CD4-positive, alpha-beta T cell treated with Interleukin-4 for 1 hour (primary cell): Measurements from ENCODE around the gene KLK3.
"Not testable (repeated sequence)": the region's sequence is repeated elsewhere in the genome, so short reads cannot be mapped to it uniquely, and the experiment has no call there.

Experiments used
- DNase-seq, 2 donors: peaks; one replicate each; pipeline ENCODE4 v3.0.0-alpha.2; 2020 to 2022

The KLK3 gene

DNA sequence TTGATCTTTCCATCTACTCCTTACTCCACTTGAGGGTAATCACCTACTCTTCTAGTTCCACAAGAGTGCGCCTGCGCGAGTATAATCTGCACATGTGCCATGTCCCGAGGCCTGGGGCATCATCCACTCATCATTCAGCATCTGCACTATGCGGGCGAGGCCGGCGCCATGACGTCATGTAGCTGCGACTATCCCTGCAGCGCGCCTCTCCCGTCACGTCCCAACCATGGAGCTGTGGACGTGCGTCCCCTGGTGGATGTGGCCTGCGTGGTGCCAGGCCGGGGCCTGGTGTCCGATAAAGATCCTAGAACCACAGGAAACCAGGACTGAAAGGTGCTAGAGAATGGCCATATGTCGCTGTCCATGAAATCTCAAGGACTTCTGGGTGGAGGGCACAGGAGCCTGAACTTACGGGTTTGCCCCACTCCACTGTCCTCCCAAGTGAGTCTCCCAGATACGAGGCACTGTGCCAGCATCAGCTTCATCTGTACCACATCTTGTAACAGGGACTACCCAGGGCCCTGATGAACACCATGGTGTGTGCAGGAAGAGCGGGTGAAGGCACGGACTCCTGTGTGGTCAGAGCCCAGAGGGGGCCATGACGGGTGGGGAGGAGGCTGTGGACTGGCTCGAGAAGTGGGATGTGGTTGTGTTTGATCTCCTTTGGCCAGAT lies 15.8 kb downstream of the KLK3 start:
- no peak for DNase-seq

DNA sequence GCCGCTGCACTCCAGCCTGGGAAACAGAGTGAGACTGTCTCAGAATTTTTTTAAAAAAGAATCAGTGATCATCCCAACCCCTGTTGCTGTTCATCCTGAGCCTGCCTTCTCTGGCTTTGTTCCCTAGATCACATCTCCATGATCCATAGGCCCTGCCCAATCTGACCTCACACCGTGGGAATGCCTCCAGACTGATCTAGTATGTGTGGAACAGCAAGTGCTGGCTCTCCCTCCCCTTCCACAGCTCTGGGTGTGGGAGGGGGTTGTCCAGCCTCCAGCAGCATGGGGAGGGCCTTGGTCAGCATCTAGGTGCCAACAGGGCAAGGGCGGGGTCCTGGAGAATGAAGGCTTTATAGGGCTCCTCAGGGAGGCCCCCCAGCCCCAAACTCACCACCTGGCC lies 18.3 kb downstream of the KLK3 start, which contains the start of gene KLK2:
Gene KLK2, plus strand, starts transcription at position 384 of the 400 bp plus-strand sequence. CDS start 35 bp downstream, outside the sequence.
- DNase-seq, result no peak

DNA sequence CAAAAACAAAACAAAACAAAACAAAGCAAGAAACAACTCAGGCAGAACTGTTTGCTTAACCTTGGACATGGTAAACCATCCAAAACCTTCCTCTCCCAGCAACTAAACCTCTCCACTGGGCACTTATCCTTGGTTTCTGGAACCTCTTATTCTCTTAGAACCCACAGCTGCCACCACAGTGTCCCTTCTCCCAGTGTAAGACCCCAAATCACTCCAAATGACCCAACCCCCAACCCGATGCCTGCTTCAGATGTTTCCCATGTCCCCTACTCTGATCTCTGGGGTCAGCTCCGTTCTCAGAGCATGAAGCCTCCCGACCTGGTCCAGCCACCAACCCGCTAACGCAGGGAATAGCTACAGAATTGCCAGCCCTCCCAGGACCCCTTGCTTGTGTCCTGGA lies 19.5 kb downstream of the KLK3 start:
- DNase-seq, result no peak

DNA sequence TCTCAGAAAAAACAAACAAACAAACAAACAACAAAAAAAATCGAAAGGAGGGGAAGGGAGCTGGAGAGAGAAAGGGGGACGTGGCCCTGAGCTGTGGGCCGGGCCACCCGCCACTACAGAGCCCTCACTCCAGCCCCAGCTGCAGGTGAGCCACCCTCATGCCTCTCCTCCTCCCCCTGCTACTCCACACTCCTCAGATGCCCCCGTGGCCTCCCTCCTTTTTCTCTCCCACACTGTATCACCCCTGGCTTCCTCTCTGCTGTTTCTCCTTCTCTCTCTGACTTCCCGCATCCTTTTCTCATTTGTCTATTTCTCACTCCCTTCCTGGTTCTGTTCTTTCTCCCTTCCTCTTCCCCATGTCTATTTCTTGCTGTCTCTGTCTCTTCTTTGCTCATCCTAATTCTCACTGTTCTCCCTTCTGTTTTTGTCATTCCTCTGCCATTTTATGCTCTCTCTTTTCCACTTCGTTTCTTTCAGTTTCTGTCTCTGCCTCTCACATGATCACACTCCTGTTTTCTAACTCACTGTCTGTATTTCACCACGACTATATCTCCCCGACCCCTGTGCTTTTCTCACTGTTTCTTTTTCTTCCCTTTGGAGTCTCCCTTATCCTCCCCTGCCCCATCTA lies 21.2 kb downstream of the KLK3 start:
- no peak for DNase-seq

DNA sequence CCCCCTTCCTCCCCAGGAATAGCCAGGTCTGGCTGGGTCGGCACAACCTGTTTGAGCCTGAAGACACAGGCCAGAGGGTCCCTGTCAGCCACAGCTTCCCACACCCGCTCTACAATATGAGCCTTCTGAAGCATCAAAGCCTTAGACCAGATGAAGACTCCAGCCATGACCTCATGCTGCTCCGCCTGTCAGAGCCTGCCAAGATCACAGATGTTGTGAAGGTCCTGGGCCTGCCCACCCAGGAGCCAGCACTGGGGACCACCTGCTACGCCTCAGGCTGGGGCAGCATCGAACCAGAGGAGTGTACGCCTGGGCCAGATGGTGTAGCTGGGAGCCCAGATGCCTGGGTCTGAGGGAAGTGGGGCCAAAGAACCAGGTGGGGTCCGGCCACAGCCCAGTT lies 21.7 kb downstream of the KLK3 start:
- no peak for DNase-seq

DNA sequence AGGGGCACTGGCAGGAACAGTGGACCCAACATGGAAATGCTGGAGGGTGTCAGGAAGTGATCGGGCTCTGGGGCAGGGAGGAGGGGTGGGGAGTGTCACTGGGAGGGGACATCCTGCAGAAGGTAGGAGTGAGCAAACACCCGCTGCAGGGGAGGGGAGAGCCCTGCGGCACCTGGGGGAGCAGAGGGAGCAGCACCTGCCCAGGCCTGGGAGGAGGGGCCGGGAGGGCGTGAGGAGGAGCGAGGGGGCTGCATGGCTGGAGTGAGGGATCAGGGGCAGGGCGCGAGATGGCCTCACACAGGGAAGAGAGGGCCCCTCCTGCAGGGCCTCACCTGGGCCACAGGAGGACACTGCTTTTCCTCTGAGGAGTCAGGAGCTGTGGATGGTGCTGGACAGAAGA lies 22.6 kb downstream of the KLK3 start:
- no peak for DNase-seq

DNA sequence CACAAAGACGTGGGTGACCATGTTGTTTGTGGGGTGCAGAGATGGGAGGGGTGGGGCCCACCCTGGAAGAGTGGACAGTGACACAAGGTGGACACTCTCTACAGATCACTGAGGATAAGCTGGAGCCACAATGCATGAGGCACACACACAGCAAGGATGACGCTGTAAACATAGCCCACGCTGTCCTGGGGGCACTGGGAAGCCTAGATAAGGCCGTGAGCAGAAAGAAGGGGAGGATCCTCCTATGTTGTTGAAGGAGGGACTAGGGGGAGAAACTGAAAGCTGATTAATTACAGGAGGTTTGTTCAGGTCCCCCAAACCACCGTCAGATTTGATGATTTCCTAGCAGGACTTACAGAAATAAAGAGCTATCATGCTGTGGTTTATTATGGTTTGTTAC lies 24.1 kb downstream of the KLK3 start:
- DNase-seq, result no peak

DNA sequence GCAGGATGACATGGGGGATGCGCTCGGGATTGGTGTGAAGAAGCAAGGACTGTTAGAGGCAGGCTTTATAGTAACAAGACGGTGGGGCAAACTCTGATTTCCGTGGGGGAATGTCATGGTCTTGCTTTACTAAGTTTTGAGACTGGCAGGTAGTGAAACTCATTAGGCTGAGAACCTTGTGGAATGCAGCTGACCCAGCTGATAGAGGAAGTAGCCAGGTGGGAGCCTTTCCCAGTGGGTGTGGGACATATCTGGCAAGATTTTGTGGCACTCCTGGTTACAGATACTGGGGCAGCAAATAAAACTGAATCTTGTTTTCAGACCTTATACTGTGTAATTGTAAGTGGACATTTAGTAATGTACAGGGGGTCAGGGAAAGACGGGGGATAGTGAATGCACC lies 25.5 kb downstream of the KLK3 start:
- no peak for DNase-seq

DNA sequence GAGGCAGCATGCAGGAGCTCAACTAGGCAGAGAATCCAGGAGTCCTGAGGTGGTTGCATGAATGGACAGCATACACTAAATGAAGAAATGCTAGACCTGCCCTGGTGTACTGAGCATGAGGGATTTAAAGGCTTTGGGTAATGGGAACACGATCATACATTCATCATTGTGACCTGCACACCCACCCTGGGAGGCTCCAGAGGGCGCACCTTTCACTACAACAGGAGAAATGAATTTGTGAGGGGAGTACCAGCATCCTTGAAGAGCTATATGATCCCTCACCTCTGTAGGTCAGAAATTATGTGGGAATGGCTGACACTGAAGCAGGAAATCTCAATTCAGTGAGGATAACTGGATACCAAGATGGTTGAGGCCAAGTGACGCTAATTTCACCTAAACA lies 27.5 kb downstream of the KLK3 start:
- DNase-seq, result no peak

DNA sequence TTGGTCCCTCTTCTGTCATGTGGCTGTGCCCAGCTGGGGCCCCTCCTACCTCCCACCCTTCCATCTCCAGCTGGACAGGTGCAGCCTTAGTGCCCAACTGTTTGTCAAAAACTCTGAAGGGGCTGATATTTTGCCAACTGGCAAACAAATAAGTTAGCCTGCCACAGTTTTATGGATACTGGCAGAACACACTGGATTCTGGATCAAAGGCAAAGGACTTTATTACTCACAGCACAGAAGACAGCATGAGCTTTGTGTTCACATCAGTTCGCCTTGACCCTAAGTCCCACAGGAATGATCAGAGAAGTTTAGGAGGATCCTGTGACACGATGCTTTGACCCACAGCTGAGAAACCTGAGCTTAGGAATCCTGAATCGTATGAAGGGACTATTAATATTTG lies 34.9 kb downstream of the KLK3 start:
- no peak for DNase-seq

DNA sequence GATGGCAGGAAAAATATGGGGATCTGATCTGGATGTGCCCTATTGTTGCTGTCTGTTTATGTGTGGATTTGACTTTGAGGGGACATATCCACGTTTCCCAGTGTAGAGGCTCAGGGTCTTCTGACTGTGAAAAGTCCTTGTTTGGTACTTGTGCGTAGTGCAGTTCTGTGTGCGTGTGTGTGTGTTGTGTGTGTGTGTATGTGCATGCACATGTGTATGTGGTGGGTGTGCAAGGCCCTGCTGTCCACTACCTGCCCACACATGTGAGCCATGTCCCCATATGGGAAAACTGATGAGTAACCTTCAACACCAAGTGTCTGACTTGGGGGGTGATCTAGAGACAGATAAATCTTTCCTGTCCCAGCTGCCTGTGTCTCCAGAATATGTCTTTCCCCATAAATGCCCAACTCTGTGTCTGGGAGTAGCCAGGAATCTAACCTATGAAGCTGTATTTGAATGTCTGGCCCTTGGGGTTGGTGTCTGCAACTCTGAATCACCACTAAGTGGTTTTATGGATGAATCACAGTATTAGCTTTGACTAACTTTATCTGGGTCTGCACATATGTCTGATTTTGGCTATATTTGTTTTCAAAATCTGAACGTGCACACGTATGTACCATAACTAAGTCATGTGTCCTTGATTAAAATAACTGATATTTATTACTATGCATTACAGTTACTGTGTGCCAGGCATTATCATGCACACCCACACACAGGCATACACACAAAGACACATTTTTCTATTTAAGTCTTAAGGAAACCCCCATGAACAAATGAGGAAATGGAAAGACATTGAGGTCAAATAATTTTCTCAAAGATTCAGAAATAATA lies 35.9 kb downstream of the KLK3 start:
- no peak for DNase-seq

DNA sequence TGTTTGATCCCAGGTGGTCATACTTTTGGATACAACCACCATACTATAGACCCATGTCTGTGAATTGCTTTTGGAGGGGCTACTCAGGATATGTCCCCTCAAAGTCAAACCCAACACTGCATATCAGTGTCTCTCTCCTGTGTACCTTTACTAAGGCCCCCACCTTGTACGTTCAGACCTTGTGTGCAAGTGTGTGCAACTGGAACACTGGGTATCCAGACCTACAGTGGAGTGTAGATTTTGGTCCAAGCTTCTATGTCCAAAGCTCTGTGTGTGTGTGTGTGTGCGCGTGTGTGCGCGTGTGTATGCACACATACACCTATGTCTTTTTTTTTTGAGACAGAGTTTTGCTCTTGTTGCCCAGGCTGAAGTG lies 36.5 kb downstream of the KLK3 start:
- DNase-seq, result no peak

DNA sequence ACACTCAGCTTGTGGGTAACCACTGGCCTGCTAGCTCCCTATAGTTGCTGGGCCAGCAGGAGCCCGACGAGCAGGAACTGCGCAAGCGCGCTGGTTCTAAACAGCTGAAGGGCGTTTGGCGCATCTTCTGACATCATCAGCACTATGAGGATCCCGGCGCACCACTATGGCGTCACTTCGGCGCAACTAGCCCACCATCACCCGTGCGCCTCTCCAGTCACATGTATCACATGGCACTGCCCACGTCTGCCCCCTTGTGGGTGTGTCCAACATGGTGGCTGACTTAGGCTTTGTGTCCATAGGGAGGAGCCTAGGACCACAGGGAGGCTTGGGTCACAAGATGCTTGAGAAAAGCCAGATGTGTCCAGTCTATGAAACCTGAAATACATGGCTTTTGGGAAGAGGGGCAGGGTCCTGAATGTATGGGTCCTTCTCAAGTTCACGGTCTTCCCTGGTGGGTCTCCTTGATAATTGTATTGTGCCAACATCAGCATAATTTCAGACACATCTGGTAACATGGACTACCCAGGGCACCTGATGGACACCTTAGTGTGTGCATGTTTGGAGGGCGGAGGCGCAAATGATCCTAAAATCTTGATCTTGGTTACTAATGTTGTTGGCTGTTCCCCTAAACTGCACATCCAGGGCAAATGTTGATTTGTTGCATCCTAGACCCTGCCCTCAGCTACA lies 38.5 kb downstream of the KLK3 start:
- DNase-seq, result no peak

DNA sequence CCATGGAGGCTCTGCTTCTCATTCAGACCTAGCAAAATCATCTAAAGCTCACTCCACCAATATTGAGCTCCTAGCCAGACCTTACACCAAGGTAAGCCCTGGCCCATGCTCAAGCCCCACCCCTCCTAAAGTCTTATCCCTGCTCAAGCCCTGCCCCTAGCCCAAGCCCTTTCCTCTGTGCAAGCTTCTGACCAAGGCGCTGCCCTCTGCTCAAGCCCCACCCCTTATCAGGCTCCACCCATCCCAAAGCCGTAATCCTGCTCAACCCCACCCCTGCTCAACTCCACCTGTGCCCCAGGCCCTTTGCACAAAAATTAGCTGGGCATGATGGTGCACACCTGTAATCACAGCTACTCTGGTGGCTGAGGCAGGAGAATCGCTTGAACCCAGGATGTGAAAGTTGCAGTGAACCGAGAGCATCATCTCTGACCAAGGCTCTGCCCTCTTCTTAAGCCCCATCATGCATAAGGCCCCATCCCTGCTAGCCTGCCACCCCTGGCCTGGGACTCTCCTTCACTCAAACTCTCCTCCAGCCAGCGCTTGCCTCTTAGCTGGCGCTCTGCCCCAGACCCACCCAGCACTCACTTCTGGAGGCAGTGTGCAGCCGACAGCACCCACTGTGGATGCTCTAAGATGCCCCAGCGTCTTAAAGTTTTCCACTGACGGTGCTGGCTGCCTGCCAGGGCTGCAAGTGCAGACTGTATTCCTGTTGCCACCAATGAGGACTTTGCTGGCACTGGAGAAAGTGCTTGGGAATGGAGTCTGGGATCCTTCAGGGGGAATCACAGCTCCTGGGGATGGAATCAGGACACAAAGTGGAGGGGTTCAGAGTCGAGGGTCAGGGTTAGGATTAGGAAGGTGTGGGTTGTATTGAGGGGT lies 40.0 kb downstream of the KLK3 start:
- no peak for DNase-seq

DNA sequence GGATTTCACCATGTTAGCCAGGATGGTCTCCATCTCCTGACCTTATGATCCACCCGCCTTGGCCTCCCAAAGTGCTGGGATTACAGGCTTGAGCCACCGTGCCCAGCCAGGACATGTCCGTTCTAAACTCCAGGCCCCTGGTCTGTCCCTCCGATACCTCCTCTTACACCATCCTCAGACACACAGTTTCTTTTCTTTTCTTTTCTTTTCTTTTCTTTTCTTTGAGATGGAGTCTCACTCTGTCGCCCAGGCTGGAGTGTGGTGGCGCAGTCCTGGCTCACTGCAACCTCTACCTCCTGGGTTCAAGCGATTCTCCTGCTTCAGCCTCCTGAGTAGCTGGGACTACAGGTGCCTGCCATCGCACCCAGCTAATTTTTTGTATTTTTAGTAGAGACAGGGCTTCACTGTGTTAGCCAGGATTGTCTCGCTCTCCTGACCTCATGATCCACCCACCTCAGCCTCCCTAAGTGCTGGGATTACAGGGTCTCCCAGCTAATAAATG lies 41.4 kb downstream of the KLK3 start:
- not testable (repeated sequence) for DNase-seq

DNA sequence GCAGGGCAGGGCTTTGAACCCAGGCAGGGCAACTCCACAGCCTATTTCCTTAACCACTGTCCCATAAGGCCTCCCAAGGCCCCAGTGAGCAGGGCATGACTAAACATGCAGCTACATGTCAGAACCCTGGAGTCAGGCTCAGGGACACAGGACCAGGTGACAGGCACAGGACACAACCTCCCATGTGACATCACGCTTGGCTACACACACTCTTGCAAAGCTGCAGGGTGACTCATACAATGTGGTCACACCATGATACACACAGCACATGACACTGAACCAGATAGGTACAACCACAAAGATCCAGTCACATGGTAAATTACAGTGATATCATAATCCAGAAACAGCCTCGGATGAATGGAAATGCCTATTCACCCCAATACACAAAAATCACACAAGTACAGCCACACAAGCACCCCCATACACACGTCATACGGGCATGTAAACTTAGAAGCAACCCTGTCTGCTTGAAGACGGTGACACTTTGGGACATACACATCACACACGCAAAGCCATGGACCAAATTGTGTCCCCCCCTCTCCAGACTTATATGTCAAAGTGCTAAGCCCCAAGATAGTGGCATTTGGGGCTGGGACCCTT lies 42.0 kb downstream of the KLK3 start:
- DNase-seq, result peak in 1 of 2 donors; percentile 58

DNA sequence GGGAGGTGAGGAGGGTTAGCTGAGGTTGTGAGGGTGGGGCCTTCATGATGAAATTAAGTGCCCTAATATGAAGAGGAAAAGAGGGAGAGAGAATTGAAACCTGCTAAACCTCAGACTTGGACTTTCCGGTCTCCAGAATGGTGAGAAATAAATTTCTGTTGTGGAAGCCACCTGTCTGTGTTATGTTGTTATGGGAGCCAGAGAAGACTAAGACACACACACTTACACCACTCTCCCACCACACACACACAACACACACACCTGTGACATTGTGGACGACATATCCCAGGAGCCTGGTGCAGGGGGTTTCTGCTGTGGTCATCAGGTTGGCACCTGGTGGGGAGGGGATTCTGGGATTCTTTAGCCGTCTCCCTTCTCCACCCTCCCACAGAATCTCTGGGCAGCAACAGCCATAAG lies 42.5 kb downstream of the KLK3 start:
- no peak for DNase-seq

DNA sequence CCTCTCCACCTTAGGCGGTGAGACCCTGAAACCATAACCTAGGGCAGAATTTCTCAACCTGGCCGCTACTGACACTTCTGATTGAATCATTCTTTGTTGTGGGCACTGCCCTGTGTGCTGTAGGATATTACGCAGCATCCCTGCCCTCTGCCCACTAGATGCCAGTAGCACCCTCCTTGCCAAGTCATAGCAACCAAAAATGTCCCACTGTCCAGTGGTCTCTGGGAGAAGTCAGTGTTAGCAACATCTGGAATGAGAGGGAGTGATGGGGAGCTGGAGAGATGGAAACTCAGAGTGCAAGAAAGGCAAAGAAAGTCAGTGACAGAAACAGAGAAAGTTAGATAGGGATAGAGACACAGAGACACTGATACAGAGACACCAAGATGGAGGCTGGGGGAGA lies 42.9 kb downstream of the KLK3 start:
- DNase-seq, result no peak

DNA sequence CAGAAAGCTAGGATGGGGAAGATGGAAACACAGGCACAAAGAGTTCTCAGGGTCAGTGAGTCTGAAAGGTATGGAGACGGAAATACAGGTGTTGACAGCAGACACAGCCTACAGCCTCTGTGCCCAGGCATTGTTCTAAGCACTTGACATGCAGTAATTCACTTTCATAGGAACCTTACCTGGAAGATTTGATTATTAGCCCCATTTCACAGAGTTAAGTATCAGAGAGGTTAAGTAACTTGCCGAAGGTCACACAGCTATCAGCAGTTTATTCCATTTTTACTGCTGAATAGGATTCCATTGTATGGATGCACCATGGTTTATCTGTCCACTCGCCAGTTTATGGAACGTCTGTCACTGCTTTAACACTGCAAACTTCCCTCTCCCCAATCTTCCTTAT lies 43.3 kb downstream of the KLK3 start:
- DNase-seq, result no peak

DNA sequence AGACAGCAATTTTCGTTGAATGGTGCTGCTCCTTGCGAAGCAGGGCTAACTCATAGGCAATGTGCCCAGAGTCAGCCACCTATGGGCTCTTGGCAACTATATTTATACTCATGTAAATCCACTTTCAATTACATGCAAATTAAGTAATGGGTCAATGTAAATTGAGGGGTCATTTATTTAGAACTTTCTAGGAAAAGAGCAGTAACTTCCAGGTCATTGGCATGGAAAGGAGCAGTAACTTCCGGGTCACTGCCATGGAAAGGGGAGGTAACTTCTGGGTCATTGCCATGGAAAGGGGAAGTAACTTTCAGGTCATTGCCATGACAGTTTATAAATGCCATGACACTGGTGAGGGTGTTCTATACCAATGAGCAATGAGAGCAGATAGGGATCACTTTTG lies 44.9 kb downstream of the KLK3 start:
- no peak for DNase-seq

DNA sequence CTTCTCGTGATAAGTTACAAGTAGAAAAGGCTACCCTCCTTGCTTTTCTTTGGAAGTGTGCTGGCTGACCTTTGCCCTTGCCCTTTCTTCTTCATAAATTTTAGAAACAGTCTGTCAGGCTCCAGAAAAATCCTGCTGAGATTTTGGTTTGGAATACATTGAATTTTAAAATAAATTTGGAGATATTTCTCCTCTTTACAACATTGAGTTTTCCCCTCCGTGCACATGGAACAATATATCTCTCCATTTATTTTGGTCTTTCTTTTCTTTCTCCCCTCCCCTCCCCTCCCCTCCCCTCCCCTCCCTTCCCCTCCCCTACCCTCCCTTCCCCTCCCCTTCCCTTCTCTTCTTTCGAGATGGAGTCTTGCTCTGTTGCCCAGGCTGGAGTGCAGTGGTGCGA lies 47.9 kb downstream of the KLK3 start:
- DNase-seq, result no peak

DNA sequence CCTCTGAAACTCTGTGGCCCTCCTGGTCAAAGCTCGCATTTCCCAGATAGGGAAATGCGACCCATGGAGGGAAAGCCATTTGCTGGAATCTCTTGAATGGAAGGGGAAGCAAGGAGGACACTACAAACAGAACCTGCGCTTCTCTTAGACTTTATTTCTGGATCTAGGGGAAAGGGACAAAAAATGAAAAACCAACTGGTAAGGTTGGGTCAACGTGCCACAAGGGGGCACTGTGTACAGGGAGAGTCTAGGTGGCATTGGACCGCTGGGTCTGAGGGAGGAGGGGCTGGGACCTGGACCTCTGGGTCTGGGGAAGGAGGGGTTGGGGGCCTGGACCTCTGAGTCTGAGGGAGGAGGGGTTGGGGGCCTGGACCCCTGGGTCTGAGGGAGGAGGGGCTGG lies 51.5 kb downstream of the KLK3 start:
- no peak for DNase-seq
